H9 (cell line): ENCODE measurements around the gene FNIP1. TPM values are rescaled to one million over a fixed set of nuclear protein-coding genes. Genes with fewer than 3 reads are reported as not detected.

Experiments
- DNase-seq: peaks from one replicate; pipeline ENCODE4 v3.0.0-alpha.2; 2017
- H2AFZ ChIP-seq: one replicate; pipeline ENCODE4 v1.6.1; 2013; ENCODE audit warnings: mild to moderate bottlenecking, low read length, control low read depth, moderate library complexity
- H2AK5ac ChIP-seq: 2 replicates; pipeline ENCODE4 v1.6.1; 2013; ENCODE audit warnings: low read length, control low read depth, mixed read lengths; ENCODE audit not compliant: insufficient read length
- H2BK120ac ChIP-seq: one replicate; pipeline ENCODE4 v1.6.1; 2013; ENCODE audit warnings: low read depth, mild to moderate bottlenecking, low read length, control low read depth, inconsistent platforms; ENCODE audit not compliant: poor library complexity, severe bottlenecking
- H2BK12ac ChIP-seq: 2 replicates; pipeline ENCODE4 v1.6.1; 2013; ENCODE audit warnings: low read length, control low read depth, mixed read lengths, low read depth; ENCODE audit not compliant: insufficient read length
- H2BK15ac ChIP-seq: 2 replicates; pipeline ENCODE4 v1.6.1; 2013; ENCODE audit warnings: low read depth, low read length, control low read depth
- H2BK20ac ChIP-seq: one replicate; pipeline ENCODE4 v1.6.1; 2013; ENCODE audit warnings: low read depth, mild to moderate bottlenecking, low read length, control low read depth, inconsistent platforms; ENCODE audit not compliant: poor library complexity, severe bottlenecking
- H2BK5ac ChIP-seq: 2 replicates; pipeline ENCODE4 v1.6.1; 2013; ENCODE audit warnings: low read length, control low read depth, mixed read lengths; ENCODE audit not compliant: insufficient read length
- H3K14ac ChIP-seq: 2 replicates; pipeline ENCODE4 v1.6.1; 2013; ENCODE audit warnings: low read length, control low read depth; ENCODE audit not compliant: insufficient read depth
- H3K18ac ChIP-seq: 2 replicates; pipeline ENCODE4 v1.6.1; 2013; ENCODE audit warnings: low read depth, mild to moderate bottlenecking, mixed read lengths, low read length, control low read depth; ENCODE audit not compliant: insufficient read length
- H3K23ac ChIP-seq: 2 replicates; pipeline ENCODE4 v1.6.1; 2013; ENCODE audit warnings: low read length, control low read depth, mixed read lengths, low read depth; ENCODE audit not compliant: insufficient read length
- H3K23me2 ChIP-seq: 2 replicates; pipeline ENCODE4 v1.6.1; 2013; ENCODE audit warnings: low read depth, mild to moderate bottlenecking, mixed read lengths, low read length, control low read depth; ENCODE audit not compliant: insufficient read length, poor library complexity, severe bottlenecking
- H3K27ac ChIP-seq: 2 replicates; pipeline ENCODE4 v1.5.1; 2013; ENCODE audit warnings: low read length, control low read depth, mixed read lengths, low read depth; ENCODE audit not compliant: insufficient read length
- H3K27me3 ChIP-seq: 2 replicates; pipeline ENCODE4 v1.6.1; 2013; ENCODE audit warnings: low read length, control low read depth, inconsistent platforms; ENCODE audit not compliant: insufficient read depth
- H3K4ac ChIP-seq: 2 replicates; pipeline ENCODE4 v1.6.1; 2013; ENCODE audit warnings: low read depth, mild to moderate bottlenecking, control low read depth, inconsistent platforms, low read length, moderate library complexity
- H3K4me1 ChIP-seq: 2 replicates; pipeline ENCODE4 v1.6.1; 2013; ENCODE audit warnings: low read length, control low read depth, inconsistent platforms; ENCODE audit not compliant: insufficient read depth
- H3K4me2 ChIP-seq: 2 replicates; pipeline ENCODE4 v1.6.1; 2013; ENCODE audit warnings: low read length, control low read depth, mixed read lengths; ENCODE audit not compliant: insufficient read length, insufficient read depth
- H3K56ac ChIP-seq: 2 replicates; pipeline ENCODE4 v1.6.1; 2013; ENCODE audit warnings: low read depth, mild to moderate bottlenecking, mixed read lengths, low read length, control low read depth; ENCODE audit not compliant: insufficient read length
- H3K79me1 ChIP-seq: 2 replicates; pipeline ENCODE4 v1.6.1; 2013; ENCODE audit warnings: low read depth, mild to moderate bottlenecking, moderate library complexity, low read length, control low read depth, inconsistent platforms; ENCODE audit not compliant: insufficient read depth, poor library complexity, severe bottlenecking
- H3K79me2 ChIP-seq: 2 replicates; pipeline ENCODE4 v1.6.1; 2013; ENCODE audit warnings: low read length, control low read depth, inconsistent platforms; ENCODE audit not compliant: insufficient read depth
- H3K9ac ChIP-seq: 2 replicates; pipeline ENCODE4 v1.6.1; 2013; ENCODE audit warnings: low read length, control low read depth, mixed read lengths; ENCODE audit not compliant: insufficient read length; ENCODE audit errors: extremely low read depth
- H3K9me3 ChIP-seq: one replicate; pipeline ENCODE4 v1.6.1; 2013; ENCODE audit warnings: low read depth, low read length, inconsistent platforms; ENCODE audit not compliant: control insufficient read depth
- H3T11ph ChIP-seq: one replicate; pipeline ENCODE4 v1.6.1; 2013; ENCODE audit warnings: mild to moderate bottlenecking, low read length, control low read depth, inconsistent platforms
- H4K20me1 ChIP-seq: one replicate; pipeline ENCODE4 v1.6.1; 2013; ENCODE audit not compliant: control insufficient read depth, insufficient read length, insufficient read depth
- H4K5ac ChIP-seq: 2 replicates; pipeline ENCODE4 v1.6.1; 2013; ENCODE audit warnings: low read depth, mild to moderate bottlenecking, mixed read lengths, low read length, control low read depth; ENCODE audit not compliant: insufficient read length
- H4K8ac ChIP-seq: replicated peaks from 2 replicates; pipeline ENCODE4 v1.6.1; 2013; ENCODE audit warnings: low read length, control low read depth, mixed read lengths, low read depth; ENCODE audit not compliant: insufficient read length
- H4K91ac ChIP-seq: 2 replicates; pipeline ENCODE4 v1.6.1; 2013; ENCODE audit warnings: low read depth, mild to moderate bottlenecking, moderate library complexity, mixed read lengths, low read length, control low read depth; ENCODE audit not compliant: insufficient read length
- H3K27ac Mint-ChIP-seq, 3 experiments: 2 replicates in 2 of 3; 3 replicates in 1 of 3; pipeline ENCODE4 v1.8.0; 2020 to 2021; ENCODE audit warnings: mixed read lengths in 3 of 3, mild to moderate bottlenecking in 1 of 3, moderate library complexity in 1 of 3
- H3K27me3 Mint-ChIP-seq: 2 replicates; pipeline ENCODE4 v1.8.0; 2021; ENCODE audit warnings: low read depth, mild to moderate bottlenecking, moderate library complexity, mixed read lengths
- H3K36me3 Mint-ChIP-seq, 3 experiments: 2 replicates in 2 of 3; 3 replicates in 1 of 3; pipeline ENCODE4 v1.8.0; 2020 to 2021; ENCODE audit warnings: low read depth in 3 of 3, mixed read lengths in 3 of 3; ENCODE audit not compliant: insufficient read depth in 1 of 3
- H3K4me1 Mint-ChIP-seq, 2 experiments: 2 replicates each; pipeline ENCODE4 v1.8.0; 2020; ENCODE audit warnings: mixed read lengths in 2 of 2
- H3K4me3 Mint-ChIP-seq, 2 experiments: 2 replicates in 1 of 2; 3 replicates in 1 of 2; pipeline ENCODE4 v1.8.0; 2020 to 2021; ENCODE audit warnings: mild to moderate bottlenecking in 2 of 2, mixed read lengths in 2 of 2, moderate library complexity in 1 of 2
- H3K9me3 Mint-ChIP-seq, 2 experiments: 2 replicates in 1 of 2; 3 replicates in 1 of 2; pipeline ENCODE4 v1.8.0; 2020; ENCODE audit warnings: mild to moderate bottlenecking in 2 of 2, mixed read lengths in 2 of 2, moderate library complexity in 1 of 2
- CTCF ChIP-seq: fragments of 200-600 bp; sonication (generic); conservative IDR thresholded peaks from 3 replicates; pipeline ENCODE4 v1.8.0; 2021; ENCODE audit warnings: antibody characterized with exemption, mild to moderate bottlenecking
- WGBS: extraction: QIAGEN DNeasy Blood & Tissue Kit; methylation state at CpG from one replicate; pipeline ENCODE4 v1.1.7; 2013; ENCODE audit warnings: missing lambda C conversion rate, low lambda C conversion rate, mixed read lengths; ENCODE audit not compliant: insufficient read length; ENCODE audit errors: extremely low coverage; 5-methylcytosine and 5-hydroxymethylcytosine counted together
- total RNA-seq: library from RNA; stranded (reverse); gene quantifications from 2 replicates; pipeline ENCODE4 v1.2.1, GENCODE V29; 2021

FNIP1 gene
- total RNA-seq, 1 experiment from 2014 or later: 13.4 TPM

- no peak overlapping the region for H2BK15ac ChIP-seq
- no peak for DNase-seq
- no peak overlapping the region for H4K5ac ChIP-seq
- peak overlapping the region; percentile 42 for H3K4me2 ChIP-seq
- no peaks in the 10 kb centered on the region for H4K20me1 ChIP-seq
- no peaks in the 10 kb centered on the region for H3K9me3 ChIP-seq
- no peaks in the 10 kb centered on the region for H3K9me3 Mint-ChIP-seq
- no peak overlapping the region for H3K4ac ChIP-seq
- H3K23ac ChIP-seq: no peak overlapping the region
- no peak overlapping the region for H2BK5ac ChIP-seq
- peak overlapping the region; percentile 76 for H3K9ac ChIP-seq
- no peak overlapping the region for H2AK5ac ChIP-seq
- H2BK120ac ChIP-seq: no peak overlapping the region
- no peak overlapping the region for H3K14ac ChIP-seq
- H3K27me3 ChIP-seq: no peaks in the 10 kb centered on the region
- no peak overlapping the region for H4K8ac ChIP-seq
- no peak overlapping the region for H2BK20ac ChIP-seq
- no CpG with 5 or more reads among the region's 4 CpGs for WGBS
- H3K56ac ChIP-seq: no peak overlapping the region
- H3T11ph ChIP-seq: no peak overlapping the region
- no peak overlapping the region for H2BK12ac ChIP-seq
- peaks cover 3% of the 10 kb centered on the region for H3K23me2 ChIP-seq
- H3K36me3 Mint-ChIP-seq: no peaks in the 10 kb centered on the region
- peaks cover 10 to 17% of the 10 kb centered on the region in 2 experiments for H3K4me1 Mint-ChIP-seq
- H3K18ac ChIP-seq: no peak overlapping the region
- peaks cover 19% of the 10 kb centered on the region; the same call in 1 of the 2 replicates for H3K79me2 ChIP-seq
- H3K27me3 Mint-ChIP-seq: no peaks in the 10 kb centered on the region
- 0 out of 2 replicates have a peak, but pooled peaks cover 2% of the 10 kb centered on the region for H3K4me1 ChIP-seq
- TF ChIP-seq CTCF: no peak
- H3K79me1 ChIP-seq: no peaks in the 10 kb centered on the region
- no peak overlapping the region for H4K91ac ChIP-seq
- H3K27ac ChIP-seq: no peak overlapping the region
- peak overlapping the region; percentile 97 to 100 (median 99) for H3K27ac Mint-ChIP-seq
- no peak overlapping the region for H2AFZ ChIP-seq
- peak overlapping the region; percentile 90 to 93 for H3K4me3 Mint-ChIP-seq
Observed at GRCh38 chr5:131634238-131634637, 162.6 kb downstream of the FNIP1 start.
